ENCODE measurements around the gene ICOSLG.
"Not testable (repeated sequence)": the region's sequence is repeated elsewhere in the genome, so short reads cannot be mapped to it uniquely, and the experiment has no call there.

DNA sequence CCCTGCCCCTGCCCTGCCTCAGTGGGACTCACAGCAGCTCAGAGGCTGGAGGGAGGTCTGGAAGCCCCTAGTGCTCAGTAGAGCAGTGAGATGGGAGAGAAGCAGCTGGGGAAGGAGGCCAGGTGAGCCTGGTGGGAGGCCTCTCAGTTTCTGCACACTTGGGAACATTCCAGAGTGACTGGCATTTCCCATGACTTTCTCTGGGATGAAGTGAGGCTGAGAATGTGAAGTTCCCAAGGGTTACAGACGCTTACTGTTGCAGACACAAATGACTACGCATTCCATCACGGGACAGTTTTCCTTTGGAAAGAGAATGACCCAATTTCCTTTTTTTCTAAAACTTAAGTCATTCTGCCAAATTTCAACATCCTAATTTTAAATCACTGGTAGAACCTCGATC, 59.2 kb downstream of the ICOSLG start:
- TF ChIP-seq, protein P1, sequence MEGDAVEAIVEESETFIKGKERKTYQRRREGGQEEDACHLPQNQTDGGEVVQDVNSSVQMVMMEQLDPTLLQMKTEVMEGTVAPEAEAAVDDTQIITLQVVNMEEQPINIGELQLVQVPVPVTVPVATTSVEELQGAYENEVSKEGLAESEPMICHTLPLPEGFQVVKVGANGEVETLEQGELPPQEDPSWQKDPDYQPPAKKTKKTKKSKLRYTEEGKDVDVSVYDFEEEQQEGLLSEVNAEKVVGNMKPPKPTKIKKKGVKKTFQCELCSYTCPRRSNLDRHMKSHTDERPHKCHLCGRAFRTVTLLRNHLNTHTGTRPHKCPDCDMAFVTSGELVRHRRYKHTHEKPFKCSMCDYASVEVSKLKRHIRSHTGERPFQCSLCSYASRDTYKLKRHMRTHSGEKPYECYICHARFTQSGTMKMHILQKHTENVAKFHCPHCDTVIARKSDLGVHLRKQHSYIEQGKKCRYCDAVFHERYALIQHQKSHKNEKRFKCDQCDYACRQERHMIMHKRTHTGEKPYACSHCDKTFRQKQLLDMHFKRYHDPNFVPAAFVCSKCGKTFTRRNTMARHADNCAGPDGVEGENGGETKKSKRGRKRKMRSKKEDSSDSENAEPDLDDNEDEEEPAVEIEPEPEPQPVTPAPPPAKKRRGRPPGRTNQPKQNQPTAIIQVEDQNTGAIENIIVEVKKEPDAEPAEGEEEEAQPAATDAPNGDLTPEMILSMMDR (conservative IDR thresholded peaks at IDR 0.05; ENCODE audit: low read depth, low read length), result not testable (repeated sequence)
- TF ChIP-seq MAFK, POLR2A (IDR thresholded peaks at IDR 0.05; ENCODE audit: low read depth, low read length): not testable (repeated sequence)

All from IMR-90 (cell line).